Loucy (cell line): Measurements from ENCODE around the gene BTBD7.

Experiments
- CTCF ChIP-seq: fragments of 200-600 bp; sonication (generic); conservative IDR thresholded peaks from 2 replicates; pipeline ENCODE4 v1.5.1; 2014; ENCODE audit warnings: mild to moderate bottlenecking, antibody characterized with exemption, low read length
- EZH2phosphoT487 ChIP-seq: fragments of 200-600 bp; IDR thresholded peaks from 2 replicates; pipeline ENCODE4 v1.6.1; 2018; ENCODE audit warnings: antibody characterized with exemption, mild to moderate bottlenecking, moderate library complexity, borderline replicate concordance

DNA sequence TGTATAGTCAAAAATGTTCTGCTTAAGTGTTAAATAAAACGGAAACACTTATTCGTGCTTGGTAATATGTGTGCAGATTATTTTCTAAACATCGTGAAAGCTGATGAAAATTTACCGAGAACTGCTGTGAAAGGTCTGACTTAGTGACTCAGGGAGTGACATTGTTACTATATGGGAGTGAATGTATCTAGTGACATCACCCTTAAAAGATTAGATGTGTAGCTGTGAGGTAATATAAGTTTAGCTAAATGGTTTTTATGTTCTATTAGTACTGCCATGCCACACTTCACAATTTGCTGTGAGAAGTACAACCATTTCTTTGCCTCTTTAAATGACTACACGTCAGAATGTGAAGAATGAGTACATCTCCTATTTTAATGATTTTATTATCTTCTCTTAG, 15.5 kb upstream of the BTBD7 start:
- TF ChIP-seq CTCF (no peak), EZH2phosphoT487 (no peak)
